Stimulated activated CD8-positive, alpha-beta memory T cell treated with anti-CD3 and anti-CD28 coated beads, Interleukin-15, amount 100 ng/mL, for 1 hour (primary cell): Measurements from ENCODE around the gene TNS3.
"Not testable (repeated sequence)": the region's sequence is repeated elsewhere in the genome, so short reads cannot be mapped to it uniquely, and the experiment has no call there.

Experiments used
- DNase-seq: peaks from one replicate; pipeline ENCODE4 v3.0.0-alpha.2; 2020; ENCODE audit warnings: low read depth

The TNS3 gene

GRCh38 chr7:47561715-47562446, 20.0 kb downstream of the TNS3 start:
- no peak for DNase-seq

GRCh38 chr7:47559306-47560220, 22.3 kb downstream of the TNS3 start:
- no peak for DNase-seq

DNA sequence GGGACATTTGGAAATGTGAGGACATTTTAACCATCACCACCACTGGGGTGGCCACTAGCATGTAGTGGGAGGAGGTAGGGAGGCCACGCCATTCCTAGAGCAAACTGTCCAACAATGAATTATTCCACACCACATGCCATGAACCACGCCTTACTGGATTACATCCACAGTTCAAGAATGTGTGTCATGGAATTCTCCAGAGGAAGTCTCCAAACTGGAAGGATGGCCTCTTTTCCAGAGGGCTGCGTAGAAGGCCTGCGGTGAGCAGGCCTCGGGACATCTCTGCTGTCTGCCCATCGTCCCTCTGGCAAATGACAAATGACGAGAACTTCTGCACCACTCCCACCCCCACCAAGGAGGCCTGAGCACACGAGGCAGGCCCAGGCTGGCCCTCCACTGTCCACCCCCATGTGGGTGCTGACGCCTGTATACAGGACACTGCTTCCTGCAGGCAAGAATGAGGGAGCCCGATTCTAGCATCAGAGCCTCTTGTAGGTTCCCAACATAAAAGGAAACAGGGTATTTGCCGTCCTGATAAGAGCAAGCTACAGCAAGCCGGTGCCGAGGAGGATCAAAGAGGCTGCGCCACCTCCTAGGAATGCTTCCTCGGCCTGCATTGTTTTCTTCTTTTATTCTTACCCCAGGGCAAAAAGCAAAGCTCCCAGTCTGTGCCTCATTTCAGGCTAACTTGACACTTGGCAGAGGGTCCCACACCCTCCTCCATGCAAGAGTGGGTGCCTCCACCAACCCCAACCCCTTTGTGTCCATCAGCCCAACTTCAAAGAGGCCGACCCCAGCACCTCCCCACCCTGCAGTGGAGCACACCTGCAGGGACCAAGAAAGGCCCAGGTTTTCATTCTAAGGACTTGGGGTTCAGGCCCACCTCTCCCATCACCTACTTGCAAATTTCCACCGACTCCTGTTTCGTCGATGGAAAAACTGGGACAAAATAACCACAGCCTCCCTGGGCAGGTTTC, 23.9 kb downstream of the TNS3 start:
- no peak for DNase-seq

DNA sequence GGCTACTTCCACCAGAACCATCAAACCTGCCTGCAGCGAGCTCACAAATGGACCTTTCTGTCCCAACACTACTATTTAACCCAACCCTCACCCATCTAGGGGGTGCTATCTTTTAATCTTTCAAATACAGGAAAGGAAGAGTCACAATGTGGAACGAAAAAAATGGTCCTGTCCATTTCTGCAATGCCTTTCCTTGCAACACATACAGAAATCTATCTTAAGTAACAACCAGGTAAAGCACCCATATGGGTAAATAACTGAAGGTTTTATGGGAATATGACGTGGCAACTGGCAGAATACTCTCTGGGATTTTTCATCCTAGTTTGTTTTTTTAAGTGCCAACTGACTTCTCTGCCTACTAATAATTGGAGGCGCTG, 24.6 kb downstream of the TNS3 start:
- no peak for DNase-seq

DNA sequence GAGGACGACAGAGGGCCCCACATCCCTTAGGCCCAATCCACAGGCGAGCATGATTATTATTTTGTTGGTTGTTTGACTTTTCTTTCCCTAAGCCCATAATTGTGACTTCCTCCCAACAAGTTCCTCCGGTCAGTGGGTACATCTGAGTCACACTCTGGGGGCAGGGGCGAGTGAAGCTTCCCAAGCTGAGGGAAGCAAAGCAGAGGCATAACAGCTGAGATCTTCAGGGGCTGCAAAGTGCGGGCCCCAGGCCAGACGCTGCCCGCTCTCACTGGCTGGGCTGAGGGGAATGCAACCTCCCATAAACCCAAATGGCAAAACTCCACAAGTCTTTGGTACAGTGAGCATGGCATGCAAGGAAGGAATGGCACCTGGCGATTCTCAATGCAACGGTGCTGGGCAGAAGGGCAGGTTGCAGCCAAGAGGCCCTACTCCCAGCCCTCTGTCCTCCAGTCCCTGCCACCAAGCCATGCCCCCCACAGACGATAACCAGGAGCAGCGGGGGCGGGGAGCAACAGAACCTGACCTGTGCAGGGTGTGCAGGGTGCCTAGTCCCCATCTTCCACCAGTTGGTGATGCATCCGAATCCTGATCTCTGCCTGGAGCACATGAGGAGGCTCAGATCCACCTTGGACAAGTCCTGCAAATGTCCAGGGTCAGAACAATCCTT, 25.3 kb downstream of the TNS3 start:
- no peak for DNase-seq

DNA sequence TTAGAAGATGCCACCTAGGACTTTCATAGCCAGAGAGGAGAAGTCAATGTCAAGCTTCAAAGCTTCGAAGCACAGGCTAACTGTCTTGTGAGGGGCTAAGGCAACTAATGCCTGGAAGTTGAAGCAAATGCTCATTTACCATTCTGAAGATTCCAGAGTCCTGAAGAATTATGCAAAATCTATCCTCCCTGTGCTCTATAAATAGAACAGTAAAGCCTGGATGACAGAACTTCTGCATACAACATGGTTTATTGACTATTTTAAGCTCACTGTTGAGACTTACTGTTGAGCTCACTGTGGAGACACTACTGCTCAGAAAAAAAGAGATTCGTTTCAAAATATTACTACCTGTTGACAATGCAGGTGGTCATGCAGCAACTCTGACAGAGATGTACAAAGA, 28.6 kb downstream of the TNS3 start:
- DNase-seq: no peak

GRCh38 chr7:47552621-47553020, 29.3 kb downstream of the TNS3 start:
- DNase-seq: no peak

DNA sequence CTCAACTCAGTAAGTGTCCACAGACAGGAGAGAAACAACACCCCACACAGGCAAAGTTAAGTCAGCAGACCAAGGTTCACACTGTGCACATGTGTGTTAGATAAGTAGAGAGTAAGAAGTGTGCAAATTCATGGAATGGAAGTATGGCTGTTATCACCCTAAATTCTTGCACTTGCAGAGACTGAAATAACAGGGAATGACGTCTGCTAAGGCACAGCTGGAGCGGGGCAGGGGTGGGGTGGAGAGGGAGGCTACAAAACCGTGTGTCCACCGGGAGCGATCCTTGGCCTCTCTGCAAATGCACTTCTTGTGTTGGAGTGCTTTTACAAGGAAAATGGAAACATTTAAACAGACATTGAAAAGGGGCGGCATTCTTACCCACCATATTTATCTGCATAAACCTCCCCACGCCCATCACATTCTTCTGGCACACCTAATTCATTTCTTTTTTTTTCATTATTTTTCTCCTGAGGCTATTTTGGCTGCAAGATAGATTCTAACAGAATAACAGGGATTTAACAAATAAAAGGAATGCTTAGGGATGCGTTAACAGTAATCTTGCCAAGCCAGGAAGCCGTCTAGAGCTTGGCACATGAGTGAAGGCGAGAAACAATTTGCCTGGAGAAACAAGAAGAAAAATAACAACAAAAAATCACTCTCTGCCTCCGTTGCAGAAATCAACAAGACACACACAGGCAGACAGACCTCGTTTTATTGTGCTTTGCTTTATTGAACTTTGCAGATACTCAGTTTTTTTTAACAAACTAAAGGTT, 30.1 kb downstream of the TNS3 start:
- DNase-seq: no peak

- no peak for DNase-seq
Observed at GRCh38 chr7:47550788-47551470, 31.0 kb downstream of the TNS3 start.

DNA sequence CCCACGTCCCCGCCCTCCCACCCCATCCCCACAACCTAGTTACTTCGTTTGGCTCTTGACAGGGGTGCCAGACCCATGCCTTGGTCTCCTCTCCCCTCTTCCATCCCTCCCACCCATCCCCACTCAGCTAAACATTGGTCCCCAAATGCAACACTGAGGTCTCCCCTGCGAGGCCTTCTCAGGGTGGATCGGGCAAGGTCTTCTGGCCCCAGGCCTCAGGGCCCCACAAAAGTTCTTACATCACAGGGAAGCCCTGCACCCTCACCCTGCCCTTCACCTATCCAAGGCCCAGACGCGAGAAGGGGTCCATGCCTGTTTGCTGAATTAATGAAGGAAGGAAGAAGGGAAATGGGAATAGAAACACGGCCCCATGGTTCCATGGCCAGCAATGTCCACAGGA, 32.0 kb downstream of the TNS3 start:
- no peak for DNase-seq

GRCh38 chr7:47549397-47549796, 32.5 kb downstream of the TNS3 start:
- DNase-seq: no peak

GRCh38 chr7:47548546-47548945, 33.4 kb downstream of the TNS3 start:
- DNase-seq: no peak

GRCh38 chr7:47546733-47547494, 35.0 kb downstream of the TNS3 start:
- no peak for DNase-seq

- DNase-seq: no peak
Observed at GRCh38 chr7:47546171-47546570, 35.7 kb downstream of the TNS3 start.

DNA sequence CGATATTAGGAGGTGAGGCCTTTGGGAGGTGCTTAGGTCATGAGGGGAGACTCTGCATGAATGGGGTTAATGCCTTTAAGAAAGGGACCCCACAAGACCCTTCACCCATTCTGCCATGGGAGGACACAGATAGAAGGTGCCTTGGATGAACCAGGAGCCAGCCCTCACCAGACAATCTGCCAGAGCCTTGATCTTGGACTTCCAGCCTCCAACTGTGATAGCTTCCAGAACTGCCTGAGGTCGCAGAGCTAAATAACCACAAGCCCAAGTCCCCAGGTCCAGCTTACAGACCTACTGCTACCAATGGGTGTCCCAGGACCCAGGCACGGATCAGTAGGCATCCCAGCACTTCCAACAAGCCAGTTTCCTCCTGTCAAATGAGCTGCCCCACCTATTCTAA, 37.5 kb downstream of the TNS3 start:
- no peak for DNase-seq

GRCh38 chr7:47543714-47544113, 38.2 kb downstream of the TNS3 start:
- no peak for DNase-seq

DNA sequence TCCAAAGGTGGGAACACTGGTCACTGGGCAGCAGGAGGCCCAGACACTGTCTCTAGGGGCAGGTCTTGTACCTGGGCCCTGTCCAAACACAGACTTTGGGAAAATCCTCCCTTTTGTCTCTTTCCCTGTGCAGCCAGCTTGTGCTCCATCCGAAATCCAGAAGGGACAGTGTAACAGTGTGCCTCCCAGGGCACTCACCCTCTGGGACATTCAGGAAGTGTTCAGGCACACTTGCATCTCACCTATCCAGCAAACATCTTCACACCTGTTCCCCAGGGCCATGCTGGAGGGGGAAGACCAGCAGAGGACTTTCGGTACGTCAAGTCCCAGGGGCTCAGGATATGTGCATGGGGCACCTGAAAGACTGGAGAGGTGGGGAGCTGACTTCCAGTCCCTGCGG, 38.9 kb downstream of the TNS3 start:
- DNase-seq: no peak

DNA sequence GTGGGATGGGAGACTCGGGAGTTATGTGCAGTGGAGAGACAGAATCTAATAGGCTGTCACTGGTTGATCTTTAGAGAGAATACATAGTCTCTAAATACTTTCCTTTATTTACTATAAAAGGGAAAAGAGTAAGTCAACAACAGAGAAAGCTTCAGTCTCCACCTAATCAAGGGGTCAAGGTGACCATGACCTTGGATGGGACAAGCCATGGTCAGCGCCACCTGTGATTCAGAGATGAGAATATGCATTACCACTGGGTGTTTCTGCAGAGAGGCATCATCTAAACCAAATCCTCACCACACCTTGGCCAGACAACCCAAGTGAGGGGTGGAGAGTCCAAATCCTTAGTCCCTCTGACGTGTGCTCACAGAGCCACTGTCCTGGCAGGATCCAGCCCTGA, 39.9 kb downstream of the TNS3 start:
- no peak for DNase-seq

- DNase-seq: not testable (repeated sequence)
Observed at GRCh38 chr7:47541485-47541884, 40.4 kb downstream of the TNS3 start.
